ENCODE data around the gene UQCRH.
A peak's percentile ranks its signal among the peaks of the same experiment; 100 is the strongest.

Gene UQCRH

DNA sequence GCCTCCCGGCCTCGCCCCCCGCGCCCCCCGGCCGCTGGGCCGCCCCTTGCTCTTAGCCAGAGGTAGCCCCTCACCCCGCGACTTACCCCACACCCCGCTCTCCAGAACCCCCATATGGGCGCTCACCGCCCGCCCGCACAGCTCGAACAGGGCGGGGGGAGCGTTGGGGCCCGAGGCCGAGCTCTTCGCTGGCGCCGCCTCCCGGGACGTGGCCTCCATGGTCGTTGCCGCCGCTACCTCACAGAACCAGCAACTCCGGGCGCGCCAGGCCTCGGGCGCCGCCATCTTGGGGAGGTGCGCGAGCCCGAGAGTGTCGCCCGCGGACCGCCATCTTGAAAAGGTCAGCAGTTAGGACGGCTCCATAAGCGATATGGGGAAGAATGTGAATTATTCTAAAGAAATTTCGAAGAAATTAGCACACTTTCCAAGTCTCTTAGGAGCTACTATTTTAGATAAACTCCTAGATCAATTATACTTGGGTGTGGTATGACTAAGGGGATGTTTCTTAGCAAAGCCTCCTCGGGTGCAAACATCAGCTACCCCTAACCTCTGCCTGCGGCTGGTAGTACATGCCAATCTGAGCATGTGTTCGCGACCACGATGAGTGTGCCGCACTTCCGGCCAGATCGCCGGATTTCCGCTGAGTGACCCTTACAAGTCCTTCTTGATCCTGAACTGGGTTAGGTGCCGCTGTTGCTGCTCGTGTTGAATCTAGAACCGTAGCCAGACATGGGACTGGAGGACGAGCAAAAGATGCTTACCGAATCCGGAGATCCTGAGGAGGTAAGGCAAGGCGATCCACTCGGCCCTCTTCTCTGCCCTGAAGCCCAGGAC is at the start of gene UQCRH, which contains the start of gene LRRC41:
UQCRH (plus strand) TSS at position 661 of the 834 bp plus-strand sequence; CDS start at position 730, 69 bp downstream.
LRRC41 (minus strand) TSS at position 579 of the 834 bp plus-strand sequence; CDS start at position 285, 294 bp downstream.
- peak; percentile 91 for DNase-seq (ENCODE audit: low spot score)

DNA sequence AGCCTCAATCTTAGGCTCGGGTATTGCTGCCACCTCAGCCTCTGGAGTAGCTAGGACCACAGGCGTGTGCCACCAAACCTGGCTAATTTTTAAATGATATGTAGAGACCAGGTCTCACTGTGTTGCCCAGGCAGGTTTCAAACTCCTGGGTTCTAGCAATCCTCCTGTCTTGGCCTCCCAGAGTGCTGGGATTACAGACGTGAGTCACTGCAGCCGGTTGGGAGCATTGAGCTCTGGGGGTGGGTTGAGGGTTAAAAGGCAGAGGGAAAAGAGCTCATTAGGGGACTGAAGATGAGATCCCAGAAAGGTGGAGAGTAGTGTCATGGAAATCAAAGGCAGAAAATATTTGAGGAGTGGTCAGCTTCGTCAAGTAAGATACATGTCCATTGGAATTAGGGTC is 48.8 kb upstream of the UQCRH start:
- no peak for DNase-seq (ENCODE audit: low spot score)

DNA sequence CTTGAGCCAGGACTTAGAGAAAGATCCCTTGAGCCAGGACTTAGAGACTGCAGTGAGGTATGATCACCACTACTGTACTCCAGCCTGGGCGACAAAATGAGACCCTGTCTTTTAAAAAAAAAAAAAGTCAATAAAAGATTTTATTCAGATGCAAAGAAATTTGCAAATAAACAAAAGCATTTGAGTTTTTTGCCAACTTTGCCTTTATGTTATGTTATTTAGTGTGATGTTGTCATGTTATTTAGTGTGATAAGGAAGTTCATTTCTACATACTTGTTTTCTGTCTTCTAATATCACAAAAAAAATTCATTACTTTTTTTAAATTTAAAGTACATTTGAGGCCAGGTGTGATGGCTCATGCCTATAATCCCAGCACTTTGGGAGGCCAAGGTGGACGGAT is 47.0 kb upstream of the UQCRH start:
- DNase-seq (ENCODE audit: low spot score), result no peak

DNA sequence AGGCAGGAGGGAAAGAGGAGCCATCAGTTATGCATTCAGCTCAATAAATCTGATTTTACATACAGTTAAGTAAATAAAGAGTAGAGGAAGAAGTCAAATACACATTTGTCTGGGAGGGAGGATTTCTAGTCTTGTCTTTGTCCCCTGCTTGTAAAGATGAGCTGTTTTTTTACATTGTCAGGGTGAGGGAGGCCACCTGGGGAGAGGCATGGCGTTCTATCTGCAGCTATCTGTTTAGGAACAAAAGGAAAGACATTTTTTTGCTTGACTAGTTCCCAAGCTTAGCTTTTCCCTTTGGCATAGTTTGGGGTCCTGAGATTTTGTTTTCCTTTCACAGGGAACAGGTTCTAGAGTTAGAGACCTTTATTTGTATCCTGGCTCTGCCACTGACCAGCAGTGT is 41.0 kb upstream of the UQCRH start:
- no peak for DNase-seq (ENCODE audit: low spot score)

DNA sequence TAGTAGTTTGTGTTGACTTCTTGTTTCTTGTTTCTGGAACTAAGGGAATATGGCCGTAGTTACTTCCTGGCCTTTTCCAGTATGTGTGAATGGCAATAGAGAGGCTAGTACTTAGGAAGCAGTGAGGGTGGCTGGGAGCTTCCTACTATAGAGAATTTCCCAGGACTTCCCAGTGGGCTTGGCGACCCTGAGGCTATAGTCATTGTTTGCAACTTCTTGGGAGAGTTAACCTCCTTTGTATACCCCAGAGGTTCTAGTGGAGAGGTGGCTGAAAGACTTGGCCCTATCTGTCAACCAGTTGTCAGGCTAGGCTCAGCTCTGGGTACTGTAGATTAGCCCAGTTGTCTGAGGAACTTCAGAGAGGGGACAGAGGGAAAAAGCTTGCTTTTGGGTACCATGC is 40.4 kb upstream of the UQCRH start:
- no peak for DNase-seq (ENCODE audit: low spot score)

DNA sequence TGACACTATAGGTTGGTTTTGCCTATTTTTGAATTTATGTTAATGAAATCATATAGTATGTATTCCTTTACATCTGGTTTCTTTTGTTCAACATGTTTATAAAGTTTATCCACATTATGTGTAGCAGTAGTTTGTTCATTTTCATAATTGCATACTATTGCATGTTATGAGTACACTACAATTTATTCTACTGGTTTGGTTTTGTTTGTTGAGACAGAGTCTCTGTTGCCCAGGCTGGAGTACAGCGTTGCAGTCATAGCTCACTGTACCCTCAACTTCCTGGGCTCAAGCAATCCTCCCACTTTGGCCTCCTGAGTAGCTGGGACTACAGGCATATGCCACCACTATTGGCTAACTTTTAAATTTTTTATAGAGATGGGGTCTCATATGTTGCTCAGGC is 34.9 kb upstream of the UQCRH start:
- DNase-seq (ENCODE audit: low spot score), result no peak

DNA sequence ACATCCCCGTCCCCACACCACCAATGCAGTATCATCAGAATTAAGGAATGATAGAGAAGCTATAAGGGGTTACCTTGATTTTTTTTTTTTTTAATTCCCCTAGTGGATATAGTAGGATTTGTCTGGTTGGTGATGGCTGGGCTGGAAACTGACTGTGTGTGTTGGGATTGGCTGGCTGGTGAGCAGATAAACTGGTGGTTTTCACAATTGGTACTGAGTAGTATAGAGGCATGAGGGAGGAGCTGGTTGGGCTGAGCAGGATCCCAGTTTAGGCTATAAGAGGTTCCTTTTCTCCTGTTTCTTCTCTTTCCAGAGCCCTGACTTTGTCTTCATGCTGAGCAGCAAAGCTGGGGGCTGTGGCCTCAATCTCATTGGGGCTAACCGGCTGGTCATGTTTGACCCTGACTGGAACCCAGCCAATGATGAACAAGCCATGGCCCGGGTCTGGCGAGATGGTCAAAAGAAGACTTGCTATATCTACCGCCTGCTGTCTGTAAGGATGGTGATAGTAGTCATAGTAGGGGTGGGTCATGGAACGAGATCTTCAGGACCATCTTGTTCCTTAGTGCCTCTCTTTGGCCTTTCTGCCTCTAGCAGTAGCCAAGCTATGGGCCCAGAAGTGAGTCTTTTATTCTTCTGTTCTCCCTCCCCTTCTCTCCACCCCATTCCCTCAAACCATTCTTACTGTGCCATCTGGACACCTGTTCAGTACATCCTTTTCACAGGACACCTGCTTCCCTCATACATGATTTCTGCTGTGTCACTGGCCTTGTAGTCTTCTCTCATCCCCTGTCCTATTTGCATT is 29.1 kb upstream of the UQCRH start:
- DNase-seq (ENCODE audit: low spot score), result no peak

DNA sequence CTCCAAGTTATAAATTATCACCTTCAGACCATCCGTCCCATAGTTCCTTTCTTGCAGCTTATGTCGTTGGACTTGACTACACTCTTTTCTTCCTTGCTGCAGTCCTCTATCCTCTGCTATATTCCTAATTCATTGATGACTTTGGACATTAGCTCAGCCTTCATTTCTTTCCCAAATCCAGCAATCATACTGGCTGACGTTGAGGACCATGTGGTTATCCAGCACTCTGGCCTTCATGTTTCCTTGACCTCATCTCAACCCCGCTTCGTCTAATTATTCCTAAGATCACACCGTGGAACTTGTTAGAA is 28.5 kb upstream of the UQCRH start:
- DNase-seq (ENCODE audit: low spot score), result no peak

DNA sequence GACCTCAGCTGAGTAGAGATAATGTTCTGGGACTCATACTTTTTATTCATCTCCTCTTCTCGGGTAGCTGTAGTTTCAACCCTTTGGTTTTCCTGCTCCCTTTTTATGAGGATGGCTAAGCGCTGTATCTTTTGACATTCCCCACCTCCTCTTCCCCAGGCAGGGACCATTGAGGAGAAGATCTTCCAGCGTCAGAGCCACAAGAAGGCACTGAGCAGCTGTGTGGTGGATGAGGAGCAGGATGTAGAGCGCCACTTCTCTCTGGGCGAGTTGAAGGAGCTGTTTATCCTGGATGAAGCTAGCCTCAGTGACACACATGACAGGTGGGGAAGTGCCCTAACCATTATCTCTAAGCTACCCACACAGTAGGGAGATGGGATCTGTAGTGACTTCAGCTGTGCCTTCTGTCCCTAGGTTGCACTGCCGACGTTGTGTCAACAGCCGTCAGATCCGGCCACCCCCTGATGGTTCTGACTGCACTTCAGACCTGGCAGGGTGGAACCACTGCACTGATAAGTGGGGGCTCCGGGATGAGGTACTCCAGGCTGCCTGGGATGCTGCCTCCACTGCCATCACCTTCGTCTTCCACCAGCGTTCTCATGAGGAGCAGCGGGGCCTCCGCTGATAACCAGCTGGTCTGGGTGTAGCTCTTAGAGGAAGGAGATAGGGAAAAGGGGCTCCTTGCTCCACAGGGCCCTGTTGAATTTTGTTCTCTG is 25.7 kb upstream of the UQCRH start:
- no peak for DNase-seq (ENCODE audit: low spot score)

DNA sequence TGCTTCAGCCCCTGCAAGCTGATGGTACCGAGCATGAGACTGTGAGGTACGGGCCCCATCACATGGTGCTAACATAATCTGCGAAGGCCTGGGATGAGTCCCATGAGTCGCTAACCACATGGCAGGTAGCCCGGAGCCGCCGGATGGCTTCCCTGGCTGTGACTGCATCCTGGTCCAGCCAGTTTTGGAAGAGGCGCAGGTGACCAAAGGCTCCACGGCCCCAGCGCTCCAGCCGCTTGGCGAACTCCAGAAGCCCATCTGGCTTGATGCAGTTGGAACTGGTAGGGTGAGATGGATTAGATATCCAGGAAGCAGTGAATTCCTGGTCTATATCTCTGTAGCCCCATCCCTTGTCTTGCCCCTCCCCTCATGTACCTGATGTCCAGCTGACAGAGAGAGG is 24.7 kb upstream of the UQCRH start:
- DNase-seq (ENCODE audit: low spot score), result no peak

DNA sequence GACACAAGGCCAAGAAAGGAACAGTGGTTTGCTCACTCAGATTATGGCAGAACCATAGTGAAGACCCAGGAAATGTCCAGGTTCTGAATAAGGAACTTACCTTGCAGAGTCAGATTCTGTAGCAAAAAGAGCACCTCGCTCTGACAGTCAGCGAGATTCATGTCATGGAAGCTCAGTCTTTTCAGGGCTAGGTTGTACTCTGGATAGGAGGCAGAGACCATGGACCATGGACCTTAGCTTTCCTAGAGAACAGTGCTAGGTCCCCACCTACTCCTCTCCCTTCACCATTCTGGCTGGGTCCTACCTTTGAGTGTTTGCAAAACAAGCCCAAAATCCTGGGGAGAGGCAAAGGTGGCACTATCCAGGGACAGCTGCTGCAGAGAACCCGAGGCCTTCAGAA is 23.4 kb upstream of the UQCRH start:
- DNase-seq (ENCODE audit: low spot score), result no peak

DNA sequence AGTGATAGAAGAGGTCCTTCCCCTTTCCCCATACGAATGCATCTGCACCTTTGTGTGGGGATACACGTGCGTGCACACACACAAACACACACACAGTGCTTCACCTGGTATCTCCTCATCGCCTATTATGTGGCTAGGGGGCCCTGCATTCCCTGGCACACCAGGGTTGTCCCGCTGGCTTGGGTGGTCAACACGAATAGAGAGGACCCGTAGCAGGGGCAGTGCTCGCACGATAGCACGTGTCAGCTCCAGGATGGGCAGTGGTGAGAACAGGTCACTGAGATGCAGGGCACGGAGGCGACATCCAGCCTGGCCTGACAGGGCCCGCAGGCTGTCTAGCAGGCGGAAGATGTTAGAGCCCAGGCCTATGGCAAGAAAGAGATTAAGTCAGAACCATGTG is 22.5 kb upstream of the UQCRH start:
- no peak for DNase-seq (ENCODE audit: low spot score)

DNA sequence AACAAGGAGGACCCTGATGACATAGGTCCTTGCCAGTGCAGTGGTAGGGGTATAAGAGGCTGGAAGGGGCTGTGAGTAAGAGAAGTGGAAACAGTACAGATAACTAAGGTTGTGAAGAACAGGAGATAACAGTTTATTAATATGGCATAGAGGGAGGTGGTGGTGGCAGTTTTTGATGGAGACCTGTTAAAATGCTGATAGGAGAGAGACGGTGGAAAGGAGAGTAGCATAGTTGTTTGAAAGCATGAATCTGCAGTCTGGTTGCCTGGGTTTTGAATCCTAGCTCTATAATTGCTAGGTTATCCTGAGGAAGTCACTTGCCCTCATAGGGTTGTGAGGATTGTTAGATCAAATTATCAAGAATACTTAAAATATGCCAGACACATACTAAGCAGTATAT is 19.4 kb upstream of the UQCRH start:
- DNase-seq (ENCODE audit: low spot score), result no peak

DNA sequence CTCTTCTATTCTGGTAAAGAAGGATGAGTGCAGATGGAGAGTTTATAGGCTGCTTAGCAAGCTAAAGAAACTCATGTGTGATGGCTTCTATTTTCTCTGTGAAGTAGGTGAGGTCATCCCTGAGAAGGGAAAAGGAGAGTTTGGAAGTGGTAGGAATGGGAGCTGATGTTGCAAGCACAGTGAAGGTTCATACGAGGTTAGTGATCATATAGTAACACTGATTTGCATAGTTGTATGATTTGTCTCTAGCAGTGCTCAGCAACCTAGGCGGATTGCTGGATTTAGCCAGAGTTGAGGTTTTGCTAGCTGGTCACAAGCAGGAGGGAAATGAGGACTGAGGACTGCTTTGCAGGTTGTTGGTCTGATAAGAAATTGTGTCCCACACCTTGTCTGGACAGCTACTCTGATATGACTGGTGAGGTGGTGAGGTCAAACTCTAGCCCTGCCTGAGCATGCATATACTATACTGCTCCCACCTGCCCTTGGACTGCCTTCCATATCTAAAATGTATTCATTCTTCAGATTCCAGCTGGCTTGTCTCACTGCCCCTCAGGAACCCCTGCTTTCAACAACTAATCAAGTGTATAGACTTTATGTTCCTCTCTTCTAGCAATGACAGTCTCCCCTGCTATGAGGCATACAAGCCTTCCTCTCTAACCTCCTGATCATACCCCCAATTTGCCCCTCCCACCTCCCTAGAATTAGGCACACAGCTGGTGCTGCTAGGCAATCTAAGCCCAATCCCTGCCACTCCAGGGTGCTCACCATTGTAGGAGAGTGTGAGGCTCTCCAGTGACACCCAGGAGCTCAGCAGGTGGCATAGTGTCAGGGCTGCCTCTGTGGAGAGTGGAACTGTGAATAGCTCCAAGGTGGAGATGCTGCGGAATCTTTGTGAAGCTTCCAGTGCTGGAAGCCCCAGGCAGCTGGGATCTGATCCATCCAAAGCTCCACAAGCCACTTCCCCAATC is 18.6 kb upstream of the UQCRH start:
- no peak for DNase-seq (ENCODE audit: low spot score)

DNA sequence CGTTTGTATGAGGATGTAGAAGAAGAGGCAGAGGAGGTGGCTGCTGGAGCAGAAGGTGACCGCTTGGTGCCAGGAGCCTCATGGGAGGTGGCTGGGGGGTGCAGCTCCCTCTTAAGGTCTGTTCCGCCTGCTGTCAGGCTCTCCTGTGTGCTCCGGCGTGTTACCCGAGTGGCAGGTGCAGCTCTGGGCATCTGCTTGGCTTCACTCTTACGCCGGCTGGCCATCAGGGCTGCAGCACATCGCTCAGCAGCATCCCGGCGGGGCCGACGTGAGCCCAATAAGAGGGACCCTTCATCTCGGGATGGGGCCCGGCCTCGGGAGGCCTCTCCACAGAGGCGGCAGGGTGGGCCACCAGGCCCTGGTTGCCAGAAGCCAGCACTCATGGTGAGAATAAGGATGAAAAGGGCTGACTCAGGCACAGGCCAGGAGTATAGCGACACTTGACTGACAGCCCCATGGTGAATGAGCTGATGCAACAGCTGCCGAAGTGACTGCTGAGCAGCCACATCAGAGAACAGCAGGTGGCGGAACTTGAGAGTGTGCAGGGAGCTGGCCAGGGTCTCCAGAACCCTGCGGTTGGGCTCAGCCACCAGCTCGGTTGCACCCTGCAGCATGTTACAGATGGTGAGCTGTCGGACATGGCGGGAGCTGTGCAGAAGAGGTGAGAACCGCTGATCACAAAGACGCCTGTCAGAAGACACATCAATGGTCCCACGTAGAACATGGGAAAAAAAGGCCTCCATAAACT is 17.6 kb upstream of the UQCRH start:
- DNase-seq (ENCODE audit: low spot score), result no peak

DNA sequence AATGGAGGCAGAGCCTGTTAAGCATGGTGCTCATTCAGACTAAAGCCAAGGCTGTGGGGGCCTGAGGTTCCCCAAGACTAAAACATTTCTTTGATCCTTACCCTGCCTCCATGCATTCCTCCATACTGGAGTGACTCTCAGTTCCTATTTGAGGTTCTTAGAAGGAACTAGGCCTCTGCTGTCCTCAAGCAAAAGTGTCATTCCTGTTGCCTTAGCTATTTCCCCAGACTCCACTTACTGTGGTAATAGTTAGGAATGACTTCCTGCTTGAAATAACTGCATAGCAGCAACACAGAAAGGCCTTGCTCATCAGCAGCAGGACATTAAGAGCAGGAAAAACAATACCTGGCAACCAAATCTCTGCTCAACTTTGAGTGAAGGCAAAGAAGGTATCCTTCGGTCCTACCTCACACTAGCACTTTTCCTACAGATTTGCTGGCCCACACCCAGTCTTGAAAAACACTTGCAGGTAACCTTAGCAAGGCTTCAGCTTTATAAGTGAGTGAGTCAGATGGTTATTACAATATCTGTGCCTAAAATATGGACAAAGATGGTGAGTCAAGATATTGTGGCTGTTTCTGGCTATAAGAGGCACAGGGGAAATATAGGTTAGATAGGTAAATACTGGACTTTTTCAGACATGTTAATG is 14.9 kb upstream of the UQCRH start:
- no peak for DNase-seq (ENCODE audit: low spot score)

DNA sequence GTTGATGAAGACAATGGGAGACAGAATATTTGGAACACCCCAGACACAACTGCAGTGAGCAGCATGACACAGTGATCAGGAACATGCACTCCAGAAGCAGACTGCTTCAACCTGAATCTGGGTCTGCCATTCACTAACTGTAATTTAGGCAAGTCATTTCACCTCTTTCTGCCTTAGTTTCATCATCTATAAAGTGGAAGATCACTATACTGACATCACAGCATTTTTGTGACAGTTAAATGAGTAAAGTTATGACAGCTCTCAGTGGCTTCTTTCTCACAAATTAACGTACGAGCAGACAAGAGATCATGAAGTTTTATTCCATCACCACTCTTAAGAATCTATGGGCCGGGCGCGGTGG is 14.4 kb upstream of the UQCRH start:
- DNase-seq (ENCODE audit: low spot score), result no peak

DNA sequence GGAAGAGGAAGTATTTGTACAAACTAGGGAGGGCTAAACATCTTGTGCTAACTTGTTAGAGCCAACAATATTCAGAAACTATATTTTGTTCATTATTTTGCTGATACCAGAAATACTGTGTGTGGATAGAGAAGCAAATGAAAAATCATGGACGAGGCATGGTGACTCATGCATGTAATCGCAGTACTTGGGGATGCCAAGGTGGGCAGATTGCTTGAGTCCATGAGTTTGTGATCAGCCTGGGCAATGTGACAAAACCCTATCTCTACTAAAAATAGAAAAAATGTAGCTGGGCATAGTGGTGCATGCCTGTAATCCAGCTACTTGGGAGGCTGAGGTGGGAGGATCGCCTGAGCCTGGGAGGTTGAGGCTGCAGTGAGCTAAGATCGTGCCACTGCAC is 13.5 kb upstream of the UQCRH start:
- DNase-seq (ENCODE audit: low spot score), result no peak

DNA sequence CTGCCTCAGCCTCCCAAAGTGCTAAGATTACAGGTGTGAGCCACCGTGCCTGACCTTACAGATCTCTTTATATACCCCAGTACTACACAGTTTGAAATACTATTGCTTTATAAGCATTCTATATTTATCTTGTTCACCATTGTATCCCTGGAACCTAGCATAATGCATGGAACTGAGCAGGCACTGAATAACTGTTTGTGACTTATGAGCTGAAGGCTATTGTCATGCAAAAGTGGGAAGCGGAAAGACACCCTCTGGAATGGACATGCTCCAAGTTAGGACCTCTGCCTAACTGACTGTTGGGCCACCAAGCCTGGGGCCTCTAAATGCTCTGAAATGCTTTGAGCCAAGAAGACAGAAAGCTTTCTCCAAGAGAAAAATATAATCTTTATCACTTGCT is 8.2 kb upstream of the UQCRH start:
- no peak for DNase-seq (ENCODE audit: low spot score)

DNA sequence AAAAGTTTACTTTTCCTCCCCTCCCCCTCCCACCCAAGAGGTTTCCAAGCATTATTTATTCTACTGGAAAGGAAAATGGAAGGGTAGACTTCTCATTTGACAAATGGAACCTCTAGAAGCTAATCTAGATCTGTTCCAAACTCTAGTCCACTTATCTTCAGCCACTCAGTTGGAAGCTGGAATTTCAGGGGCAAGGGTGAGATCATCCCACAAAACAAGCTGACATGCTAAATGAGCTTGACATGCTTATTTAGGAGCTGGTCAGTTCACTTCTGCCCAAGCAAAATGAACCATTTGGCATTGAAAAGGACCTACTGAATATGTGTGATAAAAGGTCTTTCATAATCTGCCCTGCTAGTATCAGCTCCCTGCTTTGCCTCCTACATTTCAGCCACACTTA is 5.1 kb upstream of the UQCRH start:
- no peak for DNase-seq (ENCODE audit: low spot score)

All from COLO829 (cell line).